Measurements from ENCODE around the gene NEURL4.
"Not testable (repeated sequence)": the region's sequence is repeated elsewhere in the genome, so short reads cannot be mapped to it uniquely, and the experiment has no call there.

Gene NEURL4

DNA sequence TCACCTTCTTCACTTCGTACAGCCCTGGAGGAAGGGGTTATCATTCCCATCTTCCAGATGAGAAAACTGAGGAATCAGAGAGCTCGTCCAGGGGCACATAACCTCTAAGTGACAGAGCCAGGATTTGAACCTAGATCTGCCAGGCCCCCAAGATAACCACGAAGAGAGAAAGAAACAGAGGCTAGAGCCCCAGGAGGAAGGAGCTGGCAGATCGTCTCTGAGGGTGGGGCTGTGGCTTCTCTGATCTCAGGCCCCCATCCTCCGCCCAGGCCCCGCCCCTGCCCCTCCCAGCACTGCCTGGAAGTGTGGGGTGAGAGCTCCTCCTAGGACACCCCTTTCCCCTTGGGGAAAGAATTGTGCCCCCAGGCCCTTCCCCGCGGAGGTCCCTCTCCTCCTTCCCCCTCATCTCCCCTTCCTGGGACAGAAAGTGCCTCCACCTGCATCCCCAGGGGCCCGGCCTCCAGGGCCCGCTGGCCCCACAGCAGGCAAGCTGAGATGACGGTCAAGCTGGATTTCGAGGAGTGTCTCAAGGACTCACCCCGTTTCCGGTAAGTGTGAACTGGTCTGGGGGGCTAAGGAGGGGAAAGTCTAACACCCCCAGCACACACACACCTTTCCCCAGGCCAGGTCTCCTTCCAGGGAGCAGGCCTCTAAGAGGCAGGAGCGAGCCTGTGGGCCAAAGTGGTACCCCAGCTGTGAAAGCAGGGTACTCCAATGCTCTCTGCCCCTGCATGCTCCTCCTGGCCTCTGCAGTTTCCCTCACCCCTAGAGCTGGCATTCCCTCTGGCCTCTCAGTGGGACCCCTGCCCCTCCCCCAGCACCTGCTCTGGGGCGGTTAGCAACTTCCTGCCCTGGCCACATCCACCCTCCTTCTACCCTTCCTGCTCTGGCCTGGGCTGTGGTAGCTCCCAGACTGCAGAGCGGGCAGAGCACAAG, 7.4 kb upstream of the NEURL4 start, which contains the start of gene ACAP1:
Gene ACAP1, plus strand, starts transcription at position 290 of the 936 bp plus-strand sequence. Its CDS starts 206 bp downstream, at position 496.
- peaks cover 51% of the 10 kb centered on the region for H3K4me1 Mint-ChIP-seq (ENCODE audit: low read depth)
- H3K27ac Mint-ChIP-seq: peak within 1 kb of the TSS; percentile 94
- H3K4me3 Mint-ChIP-seq: peak within 1 kb of the TSS; percentile 95
- no peaks in the 10 kb centered on the region for H3K9me3 Mint-ChIP-seq
- H3K27me3 Mint-ChIP-seq (ENCODE audit: low read depth): no peaks in the 10 kb centered on the region
- peak; percentile 72 for DNase-seq (ENCODE audit: low spot score)
- peaks cover 28% of the 10 kb centered on the region for H3K36me3 Mint-ChIP-seq (ENCODE audit: low read depth)

DNA sequence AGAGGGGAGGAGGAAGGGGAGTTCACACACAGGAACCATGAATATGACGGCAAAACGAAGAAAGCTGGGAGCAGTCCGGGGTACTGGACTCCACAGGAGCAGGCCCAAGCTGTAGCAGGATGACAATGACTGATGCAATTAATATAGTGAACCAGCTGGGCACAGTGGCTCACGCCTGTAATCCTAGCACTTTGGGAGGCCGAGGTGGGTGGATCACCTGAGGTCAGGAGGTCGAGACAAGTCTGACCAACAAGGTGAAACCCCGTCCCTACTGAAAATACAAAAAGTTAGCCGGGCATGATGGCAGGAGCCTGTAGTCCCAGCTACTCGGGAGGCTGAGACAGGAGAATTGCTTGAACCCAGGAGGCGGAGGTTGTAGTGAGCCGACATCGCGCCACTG, 6.6 kb upstream of the NEURL4 start:
- Mint-ChIP-seq H3K4me3 (peak overlapping the region; percentile 95), H3K36me3 (ENCODE audit: low read depth) (peaks cover 25% of the 10 kb centered on the region), H3K4me1 (ENCODE audit: low read depth) (peaks cover 51% of the 10 kb centered on the region), H3K27ac (peak overlapping the region; percentile 94)
- H3K9me3 Mint-ChIP-seq; H3K27me3 Mint-ChIP-seq (ENCODE audit: low read depth); DNase-seq (ENCODE audit: low spot score): not testable (repeated sequence)

DNA sequence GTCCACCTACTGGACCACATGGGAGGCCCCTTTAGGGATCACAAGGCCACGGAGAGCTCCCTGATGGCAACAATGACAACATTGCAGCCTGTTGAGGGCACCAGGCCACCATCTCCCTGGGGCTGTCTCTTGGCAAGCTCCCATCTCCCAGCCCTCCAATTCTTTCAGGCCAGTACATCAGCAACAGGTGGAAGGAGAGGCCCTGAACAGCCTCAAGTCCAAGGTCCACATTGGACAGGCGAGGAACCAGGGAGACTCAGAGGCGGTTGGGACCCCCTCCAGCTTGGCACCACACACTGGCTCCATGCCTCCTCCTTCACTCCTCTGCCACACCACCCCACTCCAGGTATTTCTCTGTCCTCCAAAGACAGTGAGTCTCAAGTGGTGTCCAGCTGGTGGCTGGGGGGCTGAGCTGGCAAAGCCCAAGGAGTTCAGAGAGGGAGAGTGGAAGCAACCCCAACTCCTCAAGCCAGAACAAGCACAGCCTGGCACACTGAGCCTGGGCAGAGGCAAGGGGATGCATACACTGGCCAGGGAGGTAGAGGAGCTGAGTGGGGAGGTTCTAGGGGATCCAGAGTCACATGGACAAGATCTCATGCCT, 5.9 kb upstream of the NEURL4 start:
- peaks cover 23% of the 10 kb centered on the region for H3K36me3 Mint-ChIP-seq (ENCODE audit: low read depth)
- H3K4me1 Mint-ChIP-seq (ENCODE audit: low read depth): peaks cover 55% of the 10 kb centered on the region
- H3K4me3 Mint-ChIP-seq: peak overlapping the region; percentile 95
- H3K27me3 Mint-ChIP-seq (ENCODE audit: low read depth): no peaks in the 10 kb centered on the region
- H3K27ac Mint-ChIP-seq: peak overlapping the region; percentile 94
- no peak for DNase-seq (ENCODE audit: low spot score)
- no peaks in the 10 kb centered on the region for H3K9me3 Mint-ChIP-seq

DNA sequence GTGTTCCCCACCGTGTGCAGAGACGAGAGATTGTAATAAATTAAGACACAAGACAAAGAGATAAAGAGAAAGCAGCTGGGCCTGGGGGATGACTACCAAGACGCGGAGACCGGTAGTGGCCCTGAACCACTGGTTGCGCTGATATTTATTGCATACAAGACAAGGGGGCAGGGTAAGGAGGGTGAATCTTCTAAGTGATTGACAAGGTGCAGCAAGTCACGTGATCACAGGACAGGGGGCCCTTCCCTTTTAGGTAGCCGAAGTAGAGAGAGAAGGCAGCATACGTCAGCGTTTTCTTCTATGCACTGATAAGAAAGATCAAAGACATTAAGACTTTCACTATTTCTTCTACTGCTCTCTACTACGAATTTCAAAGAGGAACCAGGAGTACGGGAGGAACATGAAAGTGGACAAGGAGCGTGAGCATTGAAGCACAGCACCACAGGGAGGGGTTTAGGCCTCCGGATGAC, 3.5 kb upstream of the NEURL4 start:
- H3K27me3 Mint-ChIP-seq (ENCODE audit: low read depth); H3K9me3 Mint-ChIP-seq: not testable (repeated sequence)
- Mint-ChIP-seq H3K4me1 (ENCODE audit: low read depth) (peaks cover 56% of the 10 kb centered on the region), H3K27ac (peak overlapping the region; percentile 93), H3K36me3 (ENCODE audit: low read depth) (peaks cover 11% of the 10 kb centered on the region), H3K4me3 (peak overlapping the region; percentile 78)
- DNase-seq (ENCODE audit: low spot score): peak; percentile 61

DNA sequence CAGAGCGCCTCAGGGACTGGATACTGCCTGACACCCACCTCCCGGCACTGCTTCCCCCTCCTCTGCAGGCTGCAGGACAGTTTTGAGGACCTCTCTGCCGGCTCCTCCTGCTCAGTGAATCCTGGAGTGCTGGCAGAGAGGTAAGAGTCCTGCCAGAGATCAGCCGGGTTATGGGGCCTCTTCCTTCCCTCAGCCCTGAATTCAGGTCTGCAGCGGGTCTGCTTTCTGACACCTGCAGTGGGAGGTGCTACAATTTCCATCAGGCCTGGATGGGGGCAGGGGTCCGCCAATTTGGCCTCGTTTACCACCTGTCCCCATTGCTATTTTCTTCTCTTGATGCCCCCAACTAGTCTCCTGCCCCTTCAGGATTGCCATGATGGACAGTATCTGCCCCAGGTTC, 3.0 kb upstream of the NEURL4 start:
- DNase-seq (ENCODE audit: low spot score): no peak
- H3K36me3 Mint-ChIP-seq (ENCODE audit: low read depth): peaks cover 6% of the 10 kb centered on the region
- no peaks in the 10 kb centered on the region for H3K9me3 Mint-ChIP-seq
- peak overlapping the region; percentile 93 for H3K27ac Mint-ChIP-seq
- H3K27me3 Mint-ChIP-seq (ENCODE audit: low read depth): no peaks in the 10 kb centered on the region
- H3K4me3 Mint-ChIP-seq: peak overlapping the region; percentile 78
- H3K4me1 Mint-ChIP-seq (ENCODE audit: low read depth): peaks cover 52% of the 10 kb centered on the region

DNA sequence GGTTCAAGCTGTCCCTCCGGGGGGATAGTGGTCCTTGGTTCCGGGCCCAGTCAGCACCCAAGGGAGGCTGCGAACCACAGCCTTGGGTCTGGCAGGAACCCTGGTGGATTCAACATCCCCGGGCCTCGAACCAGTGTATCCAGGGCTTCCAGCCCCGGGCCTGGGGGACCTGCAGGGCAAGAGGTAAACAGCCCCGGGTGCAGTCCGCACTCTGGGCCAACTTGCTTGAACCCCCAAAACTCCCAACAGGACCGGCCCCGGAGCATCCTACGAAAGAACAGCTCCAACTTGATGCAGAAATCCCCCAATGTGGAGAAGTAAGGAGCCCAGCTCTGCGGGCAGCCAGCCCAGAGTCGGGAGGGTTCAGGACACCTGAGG, 1.5 kb upstream of the NEURL4 start:
- no peaks in the 10 kb centered on the region for H3K9me3 Mint-ChIP-seq
- DNase-seq (ENCODE audit: low spot score): no peak
- peak overlapping the region; percentile 90 for H3K4me3 Mint-ChIP-seq
- H3K36me3 Mint-ChIP-seq (ENCODE audit: low read depth): no peaks in the 10 kb centered on the region
- no peaks in the 10 kb centered on the region for H3K27me3 Mint-ChIP-seq (ENCODE audit: low read depth)
- H3K27ac Mint-ChIP-seq: peak overlapping the region; percentile 72
- peaks cover 42% of the 10 kb centered on the region for H3K4me1 Mint-ChIP-seq (ENCODE audit: low read depth)

DNA sequence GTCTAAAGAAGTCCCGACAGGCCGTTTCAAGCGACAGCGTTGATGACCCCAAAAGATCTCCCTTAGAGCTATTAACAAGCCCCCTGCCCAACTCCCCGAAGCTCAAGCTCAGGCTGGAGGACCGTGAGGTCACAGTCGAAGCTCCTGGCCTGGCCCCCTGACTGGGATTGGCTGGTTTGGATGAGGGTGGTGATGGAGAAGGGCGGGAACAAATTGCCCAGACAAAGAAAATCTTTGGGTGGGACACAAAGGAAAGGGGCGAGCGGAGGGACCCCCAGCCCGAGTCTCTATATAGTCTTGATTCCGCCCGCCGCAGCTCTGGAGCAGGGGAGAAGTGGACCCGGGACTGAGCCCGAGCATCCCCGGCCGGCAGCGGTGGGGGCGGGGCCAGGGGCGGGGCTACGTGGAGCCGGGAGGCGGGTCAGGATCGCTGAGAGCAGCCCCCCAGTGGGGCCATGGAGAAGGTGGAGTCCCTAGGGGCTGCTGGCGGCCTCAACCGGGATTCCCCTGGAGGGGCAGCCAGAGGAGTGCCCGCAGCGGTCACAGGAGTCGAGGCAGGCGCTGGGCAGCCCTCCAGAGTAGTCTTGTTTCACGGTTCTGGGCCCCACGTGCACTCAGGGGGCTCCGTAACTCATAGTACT, 982 bp upstream of the NEURL4 start:
- Mint-ChIP-seq H3K36me3 (ENCODE audit: low read depth) (no peaks in the 10 kb centered on the region), H3K27me3 (ENCODE audit: low read depth) (no peaks in the 10 kb centered on the region), H3K27ac (peak overlapping the region; percentile 96), H3K4me3 (peak overlapping the region; percentile 90), H3K4me1 (ENCODE audit: low read depth) (peaks cover 37% of the 10 kb centered on the region), H3K9me3 (no peaks in the 10 kb centered on the region)
- DNase-seq (ENCODE audit: low spot score): peak; percentile 78

DNA sequence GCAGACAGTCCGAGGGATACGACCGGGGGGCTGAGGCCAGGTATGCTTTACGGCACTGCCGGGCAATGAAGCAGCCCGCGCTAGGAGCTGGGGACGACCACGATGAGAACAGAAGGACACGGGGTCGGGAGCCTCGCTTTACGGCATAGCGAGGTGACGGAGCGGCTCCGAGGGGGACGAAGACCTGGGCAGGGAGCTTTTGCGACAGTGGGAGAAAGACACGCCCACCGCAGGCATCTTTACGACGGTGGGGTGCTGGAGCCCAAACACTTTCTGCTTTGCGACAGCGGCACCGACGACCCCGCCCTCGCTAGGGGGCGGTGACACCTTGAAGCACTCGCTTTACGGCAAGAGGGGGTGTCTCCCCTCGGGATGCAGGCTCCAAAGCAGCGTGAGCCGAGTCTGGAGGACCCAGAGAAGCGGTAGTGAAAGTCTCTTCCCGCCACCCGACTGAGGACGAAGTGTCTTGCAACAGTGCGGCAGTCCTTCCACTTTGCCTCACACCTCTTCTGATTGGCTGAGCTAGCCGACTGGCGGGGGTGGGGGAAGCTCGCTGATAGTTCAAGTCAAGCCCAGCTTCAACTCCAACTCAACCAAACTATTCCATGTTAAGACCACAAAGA, 350 bp upstream of the NEURL4 start:
- Mint-ChIP-seq H3K4me1 (ENCODE audit: low read depth) (peaks cover 37% of the 10 kb centered on the region), H3K9me3 (no peaks in the 10 kb centered on the region), H3K27me3 (ENCODE audit: low read depth) (no peaks in the 10 kb centered on the region), H3K36me3 (ENCODE audit: low read depth) (no peaks in the 10 kb centered on the region), H3K4me3 (peak overlapping the region; percentile 90), H3K27ac (peak overlapping the region; percentile 96)
- peak; percentile 97 for DNase-seq (ENCODE audit: low spot score)

DNA sequence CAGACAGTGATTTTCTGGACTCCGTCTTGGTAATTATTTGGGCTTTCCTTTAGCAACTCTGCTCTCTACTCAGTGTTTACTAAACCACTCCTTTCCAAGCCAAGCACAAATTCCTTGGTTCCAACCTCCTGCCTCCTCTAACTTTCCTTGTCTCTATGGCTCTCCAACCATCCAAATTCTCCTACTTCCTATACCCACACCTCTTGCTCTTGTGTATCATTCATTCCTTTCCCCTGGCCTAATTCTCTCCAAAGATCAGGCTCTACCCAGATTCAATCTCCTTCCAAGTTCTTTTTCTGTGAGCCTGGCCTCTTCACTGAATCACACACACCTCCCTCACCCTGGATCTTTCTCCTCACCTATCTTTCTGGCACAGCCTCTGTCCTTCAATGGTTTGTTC, 1.1 kb downstream of the NEURL4 start:
- Mint-ChIP-seq H3K27ac (peak overlapping the region; percentile 75), H3K36me3 (ENCODE audit: low read depth) (peaks cover 11% of the 10 kb centered on the region), H3K27me3 (ENCODE audit: low read depth) (no peaks in the 10 kb centered on the region), H3K9me3 (no peaks in the 10 kb centered on the region), H3K4me3 (peak overlapping the region; percentile 95), H3K4me1 (ENCODE audit: low read depth) (peaks cover 33% of the 10 kb centered on the region)
- DNase-seq (ENCODE audit: low spot score): no peak

DNA sequence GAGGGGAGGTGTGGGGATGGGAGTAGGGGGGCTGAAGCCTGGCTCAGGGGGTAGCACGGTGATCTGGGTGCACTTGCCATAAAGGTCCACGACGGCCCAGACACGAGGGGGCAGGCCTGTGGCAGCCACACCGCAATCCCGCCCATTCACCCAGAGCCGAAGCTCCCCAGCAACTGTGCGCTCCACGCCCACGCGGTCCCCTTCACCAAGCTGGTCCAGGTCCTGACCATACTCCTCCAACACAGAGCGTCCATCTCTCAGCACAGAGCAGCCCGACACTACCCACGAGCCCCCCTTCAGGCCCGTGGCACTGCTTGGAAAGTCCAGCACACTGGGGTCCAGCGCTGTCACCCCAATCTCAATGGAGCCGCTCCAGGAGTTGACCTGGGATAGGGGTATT, 1.6 kb downstream of the NEURL4 start:
- Mint-ChIP-seq H3K4me1 (ENCODE audit: low read depth) (peaks cover 28% of the 10 kb centered on the region), H3K27ac (no peak overlapping the region), H3K27me3 (ENCODE audit: low read depth) (no peaks in the 10 kb centered on the region), H3K4me3 (peak overlapping the region; percentile 40), H3K36me3 (ENCODE audit: low read depth) (peaks cover 13% of the 10 kb centered on the region), H3K9me3 (no peaks in the 10 kb centered on the region)
- no peak for DNase-seq (ENCODE audit: low spot score)

DNA sequence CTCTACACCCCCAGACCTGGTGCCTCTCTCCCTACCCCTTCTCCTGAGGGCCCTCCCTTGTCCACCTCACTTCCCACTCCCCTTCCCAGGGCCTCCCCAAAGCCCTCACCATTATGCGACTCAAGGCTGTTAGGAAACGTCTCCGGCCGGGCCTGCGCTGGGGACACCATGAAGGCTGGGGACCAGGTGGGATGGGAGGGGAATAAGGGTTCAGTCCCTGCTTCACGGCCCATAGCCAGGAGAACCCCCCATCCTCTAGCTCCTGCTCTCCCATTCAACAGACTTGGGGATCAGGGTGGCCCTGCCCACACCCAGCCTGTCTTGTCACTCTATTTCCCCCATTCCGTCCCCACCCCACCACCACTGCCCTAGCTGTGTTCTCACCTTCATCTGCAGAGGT, 2.1 kb downstream of the NEURL4 start:
- peaks cover 24% of the 10 kb centered on the region for H3K4me1 Mint-ChIP-seq (ENCODE audit: low read depth)
- H3K4me3 Mint-ChIP-seq: no peak overlapping the region
- no peak overlapping the region for H3K27ac Mint-ChIP-seq
- no peak for DNase-seq (ENCODE audit: low spot score)
- no peaks in the 10 kb centered on the region for H3K27me3 Mint-ChIP-seq (ENCODE audit: low read depth)
- no peaks in the 10 kb centered on the region for H3K9me3 Mint-ChIP-seq
- H3K36me3 Mint-ChIP-seq (ENCODE audit: low read depth): peaks cover 14% of the 10 kb centered on the region

DNA sequence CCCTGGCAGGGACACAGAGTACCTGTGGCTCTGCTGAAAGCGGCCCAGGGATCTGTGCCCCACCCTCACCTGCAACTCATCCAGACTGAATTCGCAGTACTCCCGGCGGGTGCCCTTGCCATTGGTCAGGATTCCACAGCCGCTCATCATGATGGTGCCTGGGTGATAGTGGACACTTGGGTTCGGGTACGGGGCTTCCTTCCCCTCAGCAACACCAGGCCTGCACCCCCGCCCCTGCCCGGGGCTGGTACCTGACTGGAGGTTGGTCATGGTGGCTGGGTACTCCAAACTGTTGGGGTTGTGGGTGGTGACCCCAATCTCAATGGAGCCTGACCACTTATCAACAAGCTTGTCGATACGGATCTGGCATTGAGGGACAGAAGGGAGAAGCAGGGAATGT, 2.9 kb downstream of the NEURL4 start:
- peaks cover 20% of the 10 kb centered on the region for H3K4me1 Mint-ChIP-seq (ENCODE audit: low read depth)
- H3K36me3 Mint-ChIP-seq (ENCODE audit: low read depth): peaks cover 22% of the 10 kb centered on the region
- H3K27ac Mint-ChIP-seq: no peak overlapping the region
- H3K9me3 Mint-ChIP-seq: no peaks in the 10 kb centered on the region
- H3K27me3 Mint-ChIP-seq (ENCODE audit: low read depth): no peaks in the 10 kb centered on the region
- H3K4me3 Mint-ChIP-seq: no peak overlapping the region
- no peak for DNase-seq (ENCODE audit: low spot score)

DNA sequence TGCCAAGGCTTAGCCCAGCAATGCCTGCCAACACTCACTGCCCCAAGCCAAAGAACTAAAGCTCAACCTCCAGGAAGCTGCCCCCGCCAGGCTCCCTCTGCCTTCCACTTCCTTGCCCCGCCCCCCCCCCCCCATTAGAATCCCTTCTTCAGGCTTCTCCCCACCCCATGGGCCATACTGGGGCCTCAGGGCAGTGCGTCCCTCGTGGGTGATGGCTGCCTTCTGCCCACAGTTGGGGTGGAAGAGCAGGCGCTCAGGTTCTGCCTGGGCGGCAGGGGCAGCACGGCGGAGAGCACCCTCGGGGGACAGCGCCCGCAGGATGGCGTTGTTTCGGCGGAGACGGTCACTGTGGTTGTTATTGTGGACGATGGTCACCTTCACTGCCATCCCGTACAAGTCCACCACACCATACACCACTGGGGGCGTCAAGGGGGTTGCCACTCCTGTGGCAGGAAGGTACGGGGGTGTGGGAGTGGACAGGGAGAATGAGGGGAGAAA, 4.1 kb downstream of the NEURL4 start:
- peaks cover 15% of the 10 kb centered on the region for H3K4me1 Mint-ChIP-seq (ENCODE audit: low read depth)
- H3K4me3 Mint-ChIP-seq: no peak overlapping the region
- no peak overlapping the region for H3K27ac Mint-ChIP-seq

More for the DNA sequence above, 4.1 kb downstream of the NEURL4 start:
- DNase-seq (ENCODE audit: low spot score): no peak
- Mint-ChIP-seq H3K9me3 (no peaks in the 10 kb centered on the region), H3K36me3 (ENCODE audit: low read depth) (peaks cover 25% of the 10 kb centered on the region), H3K27me3 (ENCODE audit: low read depth) (no peaks in the 10 kb centered on the region)
